ENCODE measurements around the gene PAQR8. TPM values are rescaled to one million over a fixed set of nuclear protein-coding genes. Genes with fewer than 3 reads are reported as not detected.

The PAQR8 gene
- total and polyA plus RNA-seq, 2 of the 13 experiments (the other 11 are each of a cell fraction or from before 2014, with no cell fraction given): 37.7 to 50.7 TPM

GRCh38 chr6:52363228-52363867 is 1.4 kb downstream of the PAQR8 start (continued):
- TF ChIP-seq MAF1 (CRISPR knock-in tag; IDR thresholded peaks at IDR 0.05; ENCODE audit: borderline replicate concordance) (no peak), MIER2 (CRISPR knock-in tag; IDR thresholded peaks at IDR 0.05) (no peak), NFKBIZ (CRISPR knock-in tag; IDR thresholded peaks at IDR 0.05) (no peak), KLF11 (CRISPR knock-in tag; IDR thresholded peaks at IDR 0.05) (no peak), USF2 (IDR thresholded peaks at IDR 0.05; ENCODE audit: low read depth, low read length) (no peak), USF2 (CRISPR knock-in tag; IDR thresholded peaks at IDR 0.05; ENCODE audit: borderline replicate concordance) (no peak), ZC3H13 (CRISPR knock-in tag; IDR thresholded peaks at IDR 0.05) (no peak), NFKB2 (CRISPR knock-in tag; IDR thresholded peaks at IDR 0.05; ENCODE audit: borderline replicate concordance) (no peak), IRX3 (CRISPR knock-in tag; IDR thresholded peaks at IDR 0.05; ENCODE audit: borderline replicate concordance, low read depth) (0 out of 2 replicates have a peak, but pooled peaks have one; percentile 18), ZNF33A (CRISPR knock-in tag; IDR thresholded peaks at IDR 0.05; ENCODE audit: borderline replicate concordance) (no peak), NR3C1 (CRISPR knock-in tag; IDR thresholded peaks at IDR 0.05) (no peak), ZNF546 (CRISPR knock-in tag; conservative IDR thresholded peaks at IDR 0.05) (0 out of 2 replicates have a peak, but pooled peaks have one; percentile 13), CAMTA2 (CRISPR knock-in tag; IDR thresholded peaks at IDR 0.05; ENCODE audit: borderline replicate concordance) (no peak), ZNF180 (CRISPR knock-in tag; IDR thresholded peaks at IDR 0.05; ENCODE audit: borderline replicate concordance, low read depth) (no peak), SP2 (CRISPR knock-in tag; IDR thresholded peaks at IDR 0.05) (no peak), DR1 (CRISPR knock-in tag; IDR thresholded peaks at IDR 0.05) (no peak), ZNF577 (CRISPR knock-in tag; IDR thresholded peaks at IDR 0.05; ENCODE audit: borderline replicate concordance, low read depth) (no peak), ZNF350 (CRISPR knock-in tag; IDR thresholded peaks at IDR 0.05; ENCODE audit: borderline replicate concordance, low read depth) (no peak; the same call in 1 of the 2 replicates), RARG (CRISPR knock-in tag; IDR thresholded peaks at IDR 0.05; ENCODE audit: low read depth) (no peak), ZNF414 (CRISPR knock-in tag; IDR thresholded peaks at IDR 0.05) (peak; percentile 89), ZNF710 (CRISPR knock-in tag; IDR thresholded peaks at IDR 0.05; ENCODE audit: borderline replicate concordance) (no peak), SNAI1 (CRISPR knock-in tag; IDR thresholded peaks at IDR 0.05; ENCODE audit: borderline replicate concordance) (no peak), ATRX (CRISPR knock-in tag; IDR thresholded peaks at IDR 0.05; ENCODE audit: borderline replicate concordance) (no peak), BRCA1 (CRISPR knock-in tag; IDR thresholded peaks at IDR 0.05) (no peak), CCAR2 (optimal IDR thresholded peaks at IDR 0.05; ENCODE audit: low read depth, low read length) (no peak), ZSCAN9 (CRISPR knock-in tag; IDR thresholded peaks at IDR 0.05; ENCODE audit: borderline replicate concordance) (peak; percentile 39; the same call in 1 of the 2 replicates)
- TF ChIP-seq, protein P1, sequence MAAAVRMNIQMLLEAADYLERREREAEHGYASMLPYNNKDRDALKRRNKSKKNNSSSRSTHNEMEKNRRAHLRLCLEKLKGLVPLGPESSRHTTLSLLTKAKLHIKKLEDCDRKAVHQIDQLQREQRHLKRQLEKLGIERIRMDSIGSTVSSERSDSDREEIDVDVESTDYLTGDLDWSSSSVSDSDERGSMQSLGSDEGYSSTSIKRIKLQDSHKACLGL (CRISPR knock-in tag; IDR thresholded peaks at IDR 0.05): no peak
